Kidney epithelial cell (primary cell): ENCODE results near the gene RARRES1. TPM values are rescaled to one million over a fixed set of nuclear protein-coding genes. Genes with fewer than 3 reads are reported as not detected.

Experiments
- DNase-seq: peaks from one replicate; pipeline ENCODE4 v3.0.0-alpha.2; 2010; ENCODE audit warnings: low read depth
- H3K27me3 ChIP-seq: 2 replicates; pipeline ENCODE4 v1.6.0; 2011; ENCODE audit warnings: low read length; ENCODE audit not compliant: control insufficient read depth, insufficient read depth
- H3K36me3 ChIP-seq: 2 replicates; pipeline ENCODE4 v1.5.1; 2011; ENCODE audit warnings: low read length; ENCODE audit not compliant: control insufficient read depth, insufficient read depth
- H3K4me3 ChIP-seq: 2 replicates; pipeline ENCODE4 v1.5.1; 2011; ENCODE audit warnings: low read depth, mild to moderate bottlenecking, control low read depth, low read length
- total RNA-seq: library from RNA; depleted of rRNA; stranded (reverse); fragments of >200 nt; gene quantifications from 2 replicates; pipeline ENCODE4 v1.2.3, GENCODE V29; 2015
- TF ChIP-seq, protein P1 (sequence below): IDR thresholded peaks from 2 replicates; pipeline ENCODE4 v1.5.1; 2011; ENCODE audit warnings: mild to moderate bottlenecking, moderate library complexity, low read length, control low read depth, inconsistent platforms; ENCODE audit not compliant: insufficient read depth, poor library complexity, severe bottlenecking

Gene RARRES1
- total RNA-seq, 1 donor from 2014 or later: 5.3 TPM

DNA sequence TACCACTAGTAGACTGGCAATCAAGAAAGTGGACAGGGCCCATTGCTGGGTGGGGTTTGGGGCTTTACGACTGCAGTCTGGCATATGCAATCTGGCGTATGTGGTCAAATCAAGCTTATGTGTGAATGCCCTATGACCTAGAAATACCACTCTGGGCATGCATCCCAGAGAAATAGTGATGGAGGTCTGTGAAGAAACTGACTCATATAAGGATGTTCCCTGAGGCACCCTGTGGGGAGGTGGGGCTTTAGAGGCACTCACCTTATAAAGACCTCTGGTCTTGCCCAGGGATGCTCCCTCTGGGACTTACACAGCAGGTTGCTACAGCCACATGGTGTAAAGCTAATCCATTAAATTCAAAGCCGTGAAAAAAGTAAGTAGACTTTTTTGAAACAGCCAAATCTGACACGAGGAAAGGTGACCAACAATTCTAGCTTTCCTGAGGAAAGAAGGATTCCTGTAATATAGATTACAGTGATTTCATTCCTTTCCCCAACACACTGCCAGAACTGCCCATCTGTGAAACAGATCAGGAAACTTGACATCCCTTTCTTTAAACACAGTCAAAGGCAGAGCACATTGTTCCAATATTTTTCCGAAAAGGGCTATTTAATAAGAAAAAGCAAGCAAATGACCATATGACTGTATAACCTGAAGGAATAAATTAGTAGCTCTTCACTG, 13.6 kb downstream of the RARRES1 start:
- TF ChIP-seq, protein P1, sequence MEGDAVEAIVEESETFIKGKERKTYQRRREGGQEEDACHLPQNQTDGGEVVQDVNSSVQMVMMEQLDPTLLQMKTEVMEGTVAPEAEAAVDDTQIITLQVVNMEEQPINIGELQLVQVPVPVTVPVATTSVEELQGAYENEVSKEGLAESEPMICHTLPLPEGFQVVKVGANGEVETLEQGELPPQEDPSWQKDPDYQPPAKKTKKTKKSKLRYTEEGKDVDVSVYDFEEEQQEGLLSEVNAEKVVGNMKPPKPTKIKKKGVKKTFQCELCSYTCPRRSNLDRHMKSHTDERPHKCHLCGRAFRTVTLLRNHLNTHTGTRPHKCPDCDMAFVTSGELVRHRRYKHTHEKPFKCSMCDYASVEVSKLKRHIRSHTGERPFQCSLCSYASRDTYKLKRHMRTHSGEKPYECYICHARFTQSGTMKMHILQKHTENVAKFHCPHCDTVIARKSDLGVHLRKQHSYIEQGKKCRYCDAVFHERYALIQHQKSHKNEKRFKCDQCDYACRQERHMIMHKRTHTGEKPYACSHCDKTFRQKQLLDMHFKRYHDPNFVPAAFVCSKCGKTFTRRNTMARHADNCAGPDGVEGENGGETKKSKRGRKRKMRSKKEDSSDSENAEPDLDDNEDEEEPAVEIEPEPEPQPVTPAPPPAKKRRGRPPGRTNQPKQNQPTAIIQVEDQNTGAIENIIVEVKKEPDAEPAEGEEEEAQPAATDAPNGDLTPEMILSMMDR: no peak
- H3K36me3 ChIP-seq: no peaks in the 10 kb centered on the region
- no peaks in the 10 kb centered on the region for H3K27me3 ChIP-seq
- peak; percentile 75 for DNase-seq
- H3K4me3 ChIP-seq: no peak overlapping the region

DNA sequence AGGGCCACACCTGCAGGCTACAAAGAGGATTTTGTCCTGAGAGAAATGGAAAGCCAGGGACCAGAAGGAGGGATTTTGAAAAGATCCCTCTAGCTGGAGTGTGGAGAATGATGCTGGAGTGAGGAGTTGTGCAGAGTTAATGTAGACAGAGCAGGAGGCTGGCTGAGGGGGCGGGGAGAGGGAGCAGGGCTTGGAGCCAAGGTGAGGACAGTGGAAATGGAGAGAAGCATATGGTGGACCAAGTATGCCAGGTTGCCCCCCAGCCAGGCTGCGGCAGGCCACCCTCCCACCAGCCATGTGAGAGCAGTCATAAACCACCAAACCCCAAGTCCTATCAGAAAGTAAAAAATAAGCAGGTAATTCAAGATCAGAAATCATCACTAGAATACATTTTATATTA, 14.7 kb downstream of the RARRES1 start:
- no peaks in the 10 kb centered on the region for H3K36me3 ChIP-seq
- H3K27me3 ChIP-seq: no peaks in the 10 kb centered on the region
- H3K4me3 ChIP-seq: no peak overlapping the region
- TF ChIP-seq, protein P1: no peak
- DNase-seq: no peak

DNA sequence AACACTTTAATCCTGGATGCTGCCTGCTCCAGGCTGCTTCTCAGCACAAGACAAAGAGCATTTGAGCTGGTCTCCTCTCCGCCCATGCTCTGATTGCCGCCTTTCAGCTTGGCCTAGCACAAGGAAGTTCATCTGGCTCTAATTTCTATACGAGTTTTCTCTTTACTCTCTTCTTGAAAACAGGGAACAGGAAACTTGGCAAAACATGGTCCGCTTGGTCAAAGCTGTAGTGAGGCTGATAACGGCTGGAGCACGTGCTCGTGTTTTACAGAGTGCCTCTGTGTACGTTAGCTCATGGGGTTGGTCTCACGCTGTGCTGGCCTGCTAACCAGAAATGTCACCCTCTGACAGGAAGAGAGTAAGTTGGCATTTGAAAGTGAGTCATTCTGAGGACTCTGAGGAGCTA, 19.2 kb downstream of the RARRES1 start:
- Histone ChIP-seq H3K4me3 (no peak overlapping the region), H3K36me3 (no peaks in the 10 kb centered on the region), H3K27me3 (no peaks in the 10 kb centered on the region)
- TF ChIP-seq, protein P1: no peak
- no peak for DNase-seq

DNA sequence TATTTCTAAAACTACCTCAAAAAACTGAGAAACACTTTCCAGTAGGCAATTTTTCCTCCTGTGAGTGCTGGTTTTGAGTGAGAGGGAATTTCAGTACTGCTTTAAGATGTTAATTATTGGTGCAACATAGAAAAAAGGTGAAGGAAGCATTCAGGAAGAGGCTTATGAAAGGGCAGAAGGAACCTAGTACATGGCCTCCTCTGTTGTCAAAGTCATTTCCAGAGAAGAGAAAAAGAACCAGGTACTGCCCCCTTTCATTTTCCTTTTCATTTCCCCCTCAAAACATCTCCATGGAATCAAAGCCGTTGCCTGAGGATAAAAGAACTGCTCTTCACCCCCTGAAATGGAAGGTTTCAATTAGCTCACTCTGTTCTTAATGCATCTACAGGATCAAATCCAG, 19.8 kb downstream of the RARRES1 start:
- TF ChIP-seq, protein P1: no peak
- H3K36me3 ChIP-seq: no peaks in the 10 kb centered on the region
- H3K4me3 ChIP-seq: no peak overlapping the region
- H3K27me3 ChIP-seq: no peaks in the 10 kb centered on the region
- no peak for DNase-seq

DNA sequence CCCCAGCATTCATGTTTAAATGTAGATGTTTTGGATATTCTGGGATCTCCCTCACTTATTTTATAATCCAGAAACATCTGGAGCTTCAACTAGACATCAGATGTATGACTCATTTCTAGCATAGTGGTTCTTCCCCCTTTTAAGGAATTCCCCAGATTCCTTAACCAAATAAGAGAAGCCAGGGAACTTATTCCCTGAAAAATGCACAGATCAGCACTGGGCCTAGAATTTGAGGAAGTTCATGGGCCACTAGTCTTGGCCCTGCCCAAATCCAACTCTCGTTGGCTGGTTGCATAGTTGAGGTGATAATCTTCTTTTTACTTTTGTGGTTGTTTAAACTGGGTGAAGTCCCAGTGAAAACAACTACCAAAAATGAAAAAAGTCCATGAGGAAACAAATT, 20.4 kb downstream of the RARRES1 start:
- no peaks in the 10 kb centered on the region for H3K27me3 ChIP-seq
- no peak for DNase-seq
- TF ChIP-seq, protein P1: no peak
- H3K36me3 ChIP-seq: no peaks in the 10 kb centered on the region
- no peak overlapping the region for H3K4me3 ChIP-seq

DNA sequence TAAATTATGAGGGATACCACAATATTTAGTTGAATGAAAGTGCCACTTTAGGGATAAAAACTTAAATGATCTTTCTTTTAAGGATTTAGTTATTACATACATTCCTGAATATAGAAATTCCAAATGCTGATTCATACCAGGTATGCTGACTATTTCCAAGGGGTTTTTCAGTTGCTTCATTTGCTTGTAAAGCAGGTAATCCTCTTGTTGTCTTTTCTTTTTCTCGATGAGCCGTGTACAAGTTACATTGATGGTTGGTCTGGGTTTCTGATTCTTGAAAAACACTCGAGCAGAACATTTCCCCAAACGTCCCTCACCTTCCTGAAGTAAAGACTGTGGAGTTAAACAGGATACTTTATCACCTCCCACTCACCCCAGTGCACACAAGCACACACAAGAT, 21.7 kb downstream of the RARRES1 start:
- DNase-seq: no peak
- no peaks in the 10 kb centered on the region for H3K36me3 ChIP-seq
- no peak overlapping the region for H3K4me3 ChIP-seq
- no peaks in the 10 kb centered on the region for H3K27me3 ChIP-seq
- TF ChIP-seq, protein P1: no peak
